GM10847 (cell line): Measurements from ENCODE around the gene RNF224.
A peak's percentile ranks its signal among the peaks of the same experiment; 100 is the strongest.

Source experiments
- POLR2A ChIP-seq: IDR thresholded peaks from 2 replicates; pipeline ENCODE4 v1.6.1; 2011; ENCODE audit not compliant: insufficient read length; ENCODE audit errors: extremely low read depth

RNF224 gene

DNA sequence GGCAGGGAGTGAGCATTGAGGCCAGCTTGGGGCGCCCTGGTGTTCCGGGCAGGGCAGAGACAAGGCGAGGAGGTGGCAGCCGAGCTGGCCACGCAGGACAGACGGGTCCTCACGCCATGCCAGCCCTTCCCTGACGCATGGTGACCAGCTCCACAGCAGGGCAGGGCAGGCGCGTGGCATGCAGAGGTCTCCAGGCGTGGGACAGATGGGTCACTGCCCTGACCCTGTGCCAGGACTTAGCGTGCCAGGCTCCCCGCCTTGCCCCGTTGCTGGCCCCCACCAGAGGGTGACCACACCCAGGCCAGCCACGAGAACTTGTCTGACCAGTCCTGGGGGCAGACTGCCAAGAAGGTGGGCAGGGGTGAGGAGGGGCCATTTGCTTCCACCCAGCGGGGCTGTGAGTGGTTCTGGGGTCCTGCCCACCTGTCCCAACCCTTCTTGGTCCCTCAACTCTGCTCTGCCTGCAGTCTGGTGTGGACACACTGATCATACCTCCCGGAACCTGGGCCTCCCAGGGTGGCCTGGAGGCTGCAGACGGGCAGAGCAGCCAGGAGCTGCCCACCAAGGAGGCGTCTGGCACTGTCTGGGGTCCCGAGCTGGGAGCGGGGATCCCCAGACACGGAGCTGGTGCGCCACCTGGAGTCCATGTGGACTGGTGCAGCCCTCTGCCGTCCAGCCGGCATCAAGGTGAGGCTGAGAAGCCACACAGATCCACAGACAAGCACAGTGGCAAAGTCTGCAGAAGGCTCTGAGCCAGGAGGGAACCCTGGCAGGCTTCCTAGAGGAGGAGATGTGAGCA is at the start of gene RNF224:
Gene RNF224 (plus strand): TSS at position 449 of the 799 bp plus-strand sequence. CDS start 834 bp downstream, outside the sequence.
- TF ChIP-seq POLR2A: no peak

DNA sequence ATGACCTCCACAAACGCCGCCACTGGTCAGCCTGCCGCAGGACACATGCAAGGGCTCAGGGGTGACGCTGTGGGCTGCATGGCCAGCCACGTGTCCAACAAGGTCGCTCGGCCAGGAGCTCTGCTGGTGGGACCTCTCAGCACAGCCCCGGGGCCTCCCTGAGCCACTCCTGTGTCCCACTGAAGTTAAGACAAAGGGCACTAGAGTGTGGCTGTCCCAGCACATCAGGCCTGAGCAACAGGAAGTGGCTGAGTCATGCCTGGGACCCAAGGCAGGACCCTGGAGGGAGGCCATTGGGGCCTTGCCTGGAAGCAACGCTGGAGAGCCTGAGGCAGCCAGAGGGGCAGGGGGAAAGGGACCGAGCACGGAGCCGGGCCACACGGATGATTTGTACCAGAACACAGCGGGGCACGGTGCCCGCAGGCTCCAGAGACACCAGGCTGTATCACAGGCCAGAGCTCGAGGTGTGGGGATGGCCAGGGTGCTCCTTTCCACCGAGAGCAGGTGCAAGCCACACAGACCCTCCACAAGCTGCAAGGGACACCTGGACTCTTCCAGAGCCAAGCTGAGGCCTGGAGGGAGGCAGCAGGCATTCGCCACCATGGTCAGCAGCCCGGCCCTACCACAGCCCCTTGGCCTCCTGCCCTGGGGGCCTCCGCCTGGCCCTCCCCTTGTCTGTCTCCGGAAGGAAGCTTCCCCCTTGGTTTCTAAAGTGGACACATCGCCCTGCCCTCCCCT is 48.9 kb upstream of the RNF224 start:
- no peak for TF ChIP-seq POLR2A

DNA sequence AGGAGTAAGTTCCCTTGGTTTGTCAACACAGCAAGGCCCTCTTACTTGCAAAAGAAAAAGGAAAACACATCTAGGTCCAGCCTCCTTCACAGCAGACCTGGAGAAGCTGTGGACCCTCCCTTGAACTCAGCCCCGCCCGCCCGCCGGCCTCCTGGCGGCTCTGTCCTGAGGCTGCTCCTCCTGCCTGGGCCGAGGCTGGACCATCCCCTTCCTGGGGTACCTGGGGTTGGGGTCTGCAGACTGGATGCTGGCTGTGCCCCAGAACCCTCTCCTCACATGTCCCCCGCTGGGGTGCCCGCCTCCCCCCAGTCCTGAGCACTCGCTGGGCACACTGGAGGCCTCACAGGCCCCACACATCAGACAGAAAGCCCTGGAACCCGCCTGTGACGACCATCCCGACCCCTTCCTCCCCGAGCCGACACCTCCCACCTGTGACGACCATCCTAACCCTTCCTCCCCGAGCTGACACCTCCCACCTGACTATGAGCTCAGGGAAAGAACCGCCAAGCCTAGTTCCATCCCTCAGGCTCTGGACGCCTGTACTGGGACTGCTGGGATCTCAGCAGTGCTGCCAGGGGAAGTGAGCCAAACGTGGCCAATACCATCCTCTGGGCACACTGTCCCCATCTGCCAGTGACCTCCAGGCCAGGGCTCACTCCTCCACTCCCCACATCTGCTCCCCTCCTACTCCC is 48.2 kb upstream of the RNF224 start:
- no peak for TF ChIP-seq POLR2A

DNA sequence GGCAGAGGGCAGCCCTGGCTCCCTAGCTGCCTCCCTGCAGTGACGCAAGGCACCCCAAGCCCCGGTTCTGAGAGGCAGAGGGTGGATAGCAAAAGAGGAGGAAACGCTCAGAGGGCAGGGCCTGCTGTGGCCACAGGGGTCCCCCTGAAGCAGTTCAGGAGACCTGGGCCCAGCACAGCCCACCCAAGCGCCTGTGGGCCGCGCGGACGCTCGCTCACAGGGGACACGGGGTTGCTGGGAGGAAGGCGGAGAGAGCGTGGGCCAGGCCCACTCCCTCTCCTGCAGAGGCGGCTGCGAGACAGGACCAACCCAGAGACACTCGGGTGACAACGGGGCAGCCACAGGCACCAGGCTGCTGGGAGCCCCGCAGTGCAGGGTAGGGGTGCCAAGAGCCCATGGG is 47.5 kb upstream of the RNF224 start:
- TF ChIP-seq POLR2A: no peak

DNA sequence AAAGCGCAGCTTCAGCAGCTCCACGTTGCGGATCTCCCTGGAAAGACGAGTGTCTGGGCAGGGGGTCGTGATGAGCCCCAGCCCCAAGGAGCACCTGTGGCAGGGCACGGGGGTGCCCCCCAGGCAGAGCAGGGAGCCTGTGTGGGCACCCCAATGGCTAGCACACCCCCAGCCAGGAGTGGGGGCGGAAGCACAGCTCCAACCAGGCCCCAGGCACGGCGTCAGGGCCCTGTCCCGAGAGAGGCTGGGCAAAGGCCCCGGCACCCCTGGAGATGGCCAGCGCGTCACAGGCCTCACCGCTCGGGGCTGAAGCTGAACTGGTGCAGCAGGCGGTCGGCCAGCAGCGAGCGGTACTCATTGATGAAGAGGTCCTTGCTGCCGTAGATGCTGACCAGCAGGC is 46.8 kb upstream of the RNF224 start:
- TF ChIP-seq POLR2A: no peak

DNA sequence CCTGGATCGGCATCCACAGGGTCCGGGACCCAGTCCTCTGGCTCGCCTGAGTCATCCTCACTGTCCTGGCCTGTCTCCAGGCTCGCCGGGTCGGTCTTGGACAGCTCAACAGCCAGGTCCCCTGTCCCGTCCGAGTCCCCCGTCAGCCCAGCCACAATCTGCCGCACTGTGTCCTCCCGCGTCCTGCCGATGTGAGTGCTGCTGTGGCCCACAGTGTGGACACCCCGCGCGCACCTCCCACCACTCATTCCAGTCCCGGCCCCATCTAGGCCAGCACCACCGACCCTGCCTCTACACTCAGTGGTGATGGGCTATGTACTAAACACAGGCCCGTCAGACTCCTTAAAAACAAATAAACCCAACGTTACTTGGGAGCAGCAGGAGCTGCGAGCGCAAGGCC is 45.6 kb upstream of the RNF224 start:
- no peak for TF ChIP-seq POLR2A

DNA sequence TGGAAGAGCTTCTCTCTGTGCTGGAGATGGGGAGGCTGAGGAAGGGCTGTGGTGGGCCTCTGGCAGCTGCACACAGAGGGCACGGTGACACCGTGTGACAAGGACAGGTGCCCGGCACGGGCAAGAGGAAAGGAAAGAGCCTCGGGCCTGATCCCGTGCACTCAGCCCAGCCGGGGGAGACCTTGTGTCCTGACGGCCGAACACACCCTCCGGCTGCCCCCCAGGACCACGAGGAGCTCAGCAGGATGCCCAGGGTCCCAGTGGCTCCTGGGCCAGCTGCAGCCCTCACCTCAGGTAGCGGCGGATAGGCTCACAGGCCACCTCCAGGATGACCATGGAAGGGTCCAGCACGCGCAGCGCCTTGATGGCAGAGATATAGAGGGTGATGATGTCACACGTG is 44.5 kb upstream of the RNF224 start:
- TF ChIP-seq POLR2A: no peak

DNA sequence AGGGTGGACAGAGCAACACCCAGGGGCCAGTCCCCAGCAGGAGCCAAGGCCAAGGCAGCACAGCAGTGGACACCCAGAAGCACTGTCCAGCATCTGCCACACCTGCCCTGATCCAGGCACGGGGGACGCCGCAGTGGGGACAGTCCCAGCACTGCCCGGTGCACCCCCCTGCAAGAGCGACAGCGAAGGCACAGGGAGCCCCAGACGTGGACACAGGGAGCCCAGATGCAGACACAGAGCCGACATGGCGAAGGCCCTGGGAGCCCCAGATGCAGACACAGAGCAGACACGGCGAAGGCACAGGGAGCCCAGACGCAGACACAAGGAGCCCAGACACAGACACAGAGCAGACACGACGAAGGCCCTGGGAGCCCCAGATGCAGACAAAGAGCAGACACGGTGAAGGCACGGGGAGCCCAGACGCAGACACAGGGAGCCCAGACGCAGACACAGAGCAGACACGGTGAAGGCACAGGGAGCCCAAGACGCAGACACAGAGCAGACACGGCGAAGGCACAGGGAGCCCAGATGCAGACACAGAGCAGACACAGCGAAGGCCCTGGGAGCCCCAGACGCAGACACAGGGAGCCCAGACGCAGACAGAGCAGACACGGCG is 43.2 kb upstream of the RNF224 start:
- TF ChIP-seq POLR2A: no peak

DNA sequence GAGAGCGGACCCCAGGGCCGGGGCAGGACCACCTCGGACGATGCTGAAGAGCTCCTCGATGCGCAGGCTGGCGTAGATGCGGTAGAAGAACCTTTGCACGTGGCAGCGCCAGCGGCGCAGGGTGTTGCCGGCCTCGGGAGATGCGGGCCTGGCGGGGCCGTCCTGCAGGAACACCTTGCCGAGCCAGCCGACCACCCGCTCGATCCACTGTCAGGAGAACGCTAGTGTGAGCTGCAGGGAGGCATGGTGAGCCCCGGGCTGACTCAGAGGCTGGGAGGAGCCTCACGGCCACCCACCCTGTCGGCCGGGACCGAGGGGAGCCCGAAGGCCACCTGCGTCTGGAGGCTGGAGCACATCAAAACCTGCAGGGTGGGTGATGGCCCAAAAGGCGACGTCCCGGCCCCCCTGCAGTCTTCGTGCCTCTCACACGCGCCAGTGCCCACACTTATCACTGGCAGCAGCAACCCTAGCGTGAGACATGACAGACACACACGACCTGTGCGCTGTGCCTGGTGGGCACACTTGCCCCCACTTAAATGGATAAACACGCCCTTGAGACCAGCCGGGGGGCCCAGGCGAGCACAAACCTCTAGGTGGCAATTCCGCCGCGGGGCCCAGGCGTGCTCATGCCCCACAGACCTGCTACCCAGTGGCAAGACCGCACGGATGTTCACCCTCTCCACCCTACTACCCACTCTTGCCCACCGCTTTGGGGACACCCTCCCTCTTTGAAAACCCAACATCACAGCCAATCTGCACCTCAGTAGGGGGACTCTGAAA is 42.2 kb upstream of the RNF224 start:
- TF ChIP-seq POLR2A: no peak

DNA sequence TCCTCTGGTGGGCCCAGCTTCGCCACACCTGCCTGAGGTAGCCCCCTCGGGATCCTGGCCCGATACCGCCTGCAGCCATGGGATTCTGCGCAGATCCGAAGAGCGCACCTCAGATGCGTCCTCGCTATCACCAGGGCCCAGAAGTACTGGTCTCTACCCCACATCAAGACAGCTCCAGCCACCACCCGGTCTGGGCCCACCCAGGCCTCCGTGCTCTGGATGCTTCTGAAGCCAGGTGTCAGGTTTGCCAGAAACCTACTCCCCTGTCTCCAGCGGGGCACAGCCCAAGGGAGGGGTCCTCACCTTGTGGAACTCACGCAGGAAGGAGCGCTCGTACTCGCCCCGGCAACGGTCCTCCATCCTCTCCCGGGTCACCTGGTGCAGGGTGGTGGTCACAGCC is 41.4 kb upstream of the RNF224 start:
- TF ChIP-seq POLR2A: no peak

DNA sequence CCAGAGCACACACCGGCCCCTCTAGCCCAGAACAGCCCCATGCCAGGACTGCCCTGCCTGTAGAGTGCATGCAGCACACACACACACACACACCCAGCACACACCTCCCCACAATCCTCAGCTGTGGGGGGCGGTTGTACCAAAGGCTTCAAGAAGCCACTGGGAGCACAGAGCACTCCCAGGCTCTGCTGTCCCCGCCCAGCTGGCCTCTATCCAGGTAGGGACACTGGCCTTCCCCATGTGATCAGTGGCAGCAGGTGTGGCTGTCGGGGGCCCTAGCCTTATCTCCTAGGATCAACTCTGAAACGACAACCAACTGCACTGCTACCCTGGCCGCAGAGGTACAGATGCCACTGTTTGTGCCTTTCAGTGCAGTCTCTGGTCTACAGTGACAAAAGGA is 40.9 kb upstream of the RNF224 start:
- TF ChIP-seq POLR2A: no peak

DNA sequence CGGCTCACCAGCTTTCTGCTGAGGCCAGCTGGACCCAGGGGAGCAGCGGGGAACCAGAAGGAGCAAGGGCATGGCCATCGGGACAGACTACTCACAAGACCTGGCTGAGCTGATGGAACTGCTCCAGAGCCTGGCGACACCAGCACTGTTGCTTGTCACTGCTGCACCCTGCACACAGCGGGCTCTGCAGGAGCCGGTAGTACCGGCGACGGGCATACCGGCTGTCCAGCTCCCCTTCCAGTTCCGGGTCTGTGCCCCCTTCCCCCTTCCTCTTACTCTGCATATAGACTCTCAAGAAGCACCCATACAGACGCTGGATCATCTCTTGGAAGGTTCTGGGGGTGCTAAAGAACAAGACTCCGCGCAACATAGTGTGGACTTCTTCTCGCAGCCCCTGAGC is 39.9 kb upstream of the RNF224 start:
- TF ChIP-seq POLR2A: no peak

DNA sequence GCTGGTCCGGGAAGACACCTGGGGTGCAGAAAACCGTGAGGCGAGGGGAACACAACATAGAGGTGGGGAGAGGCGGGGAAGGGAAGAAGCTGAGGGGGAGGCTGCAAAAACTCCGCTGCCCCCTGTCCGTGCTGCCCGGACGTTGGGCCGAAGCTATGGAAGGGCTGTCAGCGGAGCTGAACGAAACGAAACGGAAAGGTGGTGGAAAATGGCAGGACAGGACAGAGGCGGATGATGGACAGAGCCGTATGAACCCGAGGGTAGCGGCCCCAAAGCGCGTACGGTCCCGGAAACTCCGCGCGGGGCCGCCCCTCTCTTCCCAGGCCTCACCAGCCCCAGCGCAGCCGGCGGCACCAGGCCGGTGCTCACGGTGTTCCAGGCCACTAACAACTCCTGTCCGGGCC is 39.2 kb upstream of the RNF224 start:
- no peak for TF ChIP-seq POLR2A

DNA sequence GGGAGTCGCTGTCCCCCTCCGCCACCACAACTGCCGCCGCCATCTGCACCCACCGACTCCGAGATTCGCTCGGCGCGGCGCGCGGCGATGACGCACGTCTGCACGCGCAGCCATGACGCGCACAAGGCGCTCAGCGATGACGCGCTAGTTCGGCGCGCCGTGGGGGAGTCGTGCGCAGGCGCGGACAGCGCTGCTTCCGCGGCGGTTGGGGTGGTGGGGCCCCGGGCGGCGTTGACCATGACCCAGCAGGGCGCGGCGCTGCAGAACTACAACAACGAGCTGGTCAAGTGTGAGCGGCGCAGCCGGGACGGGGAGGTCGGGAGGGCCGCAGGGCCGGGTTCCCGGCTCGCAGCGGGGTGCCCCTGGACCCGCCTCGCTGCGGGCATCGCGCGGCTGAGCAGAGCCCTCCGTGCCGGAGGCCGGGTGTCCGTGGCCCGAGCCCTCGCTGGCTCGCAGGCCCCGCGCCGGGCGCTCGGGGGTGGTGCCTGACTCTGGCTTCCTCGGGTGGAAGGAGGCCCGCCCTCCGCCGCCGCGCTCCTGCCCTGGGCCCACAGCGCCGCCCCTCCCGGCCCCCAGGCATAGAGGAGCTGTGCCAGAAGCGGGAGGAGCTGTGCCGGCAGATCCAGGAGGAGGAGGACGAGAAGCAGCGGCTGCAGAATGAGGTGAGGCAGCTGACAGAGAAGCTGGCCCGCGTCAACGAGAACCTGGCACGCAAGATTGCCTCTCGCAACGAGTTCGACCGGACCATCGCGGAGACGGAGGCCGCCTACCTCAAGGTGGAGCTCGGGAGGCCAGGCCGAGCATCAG is 38.6 kb upstream of the RNF224 start, which contains the start of the genes ANAPC2 and SSNA1:
Gene ANAPC2 (minus strand): TSS at position 71 of the 807 bp plus-strand sequence. CDS start 28 bp downstream, at position 43.
Gene SSNA1 (plus strand): TSS at position 187 of the 807 bp plus-strand sequence. CDS start 51 bp downstream, at position 238.
- TF ChIP-seq POLR2A: peak; percentile 94
